H1 (cell line): ENCODE measurements around the gene CHAD. TPM values are rescaled to one million over a fixed set of nuclear protein-coding genes. Genes with fewer than 3 reads are reported as not detected.

Experiments used
- BRCA1 ChIP-seq: IDR thresholded peaks from 2 replicates; pipeline ENCODE4 v1.6.1; 2012; ENCODE audit warnings: low read depth, low read length, improper control_type of control experiment
- CHD2 ChIP-seq: IDR thresholded peaks from 2 replicates; pipeline ENCODE4 v1.6.1; 2012; ENCODE audit warnings: low read length, improper control_type of control experiment
- EGR1 ChIP-seq: IDR thresholded peaks from 2 replicates; pipeline ENCODE4 v1.6.1; 2011; ENCODE audit warnings: low read depth, low read length, borderline replicate concordance
- GABPA ChIP-seq: IDR thresholded peaks from 2 replicates; pipeline ENCODE4 v1.6.1; 2011; ENCODE audit warnings: mild to moderate bottlenecking, low read length, moderate library complexity, borderline replicate concordance; ENCODE audit not compliant: insufficient read depth
- MAFK ChIP-seq: IDR thresholded peaks from 2 replicates; pipeline ENCODE4 v1.6.1; 2012; ENCODE audit warnings: low read depth, mild to moderate bottlenecking, improper control_type of control experiment, low read length
- SIRT6 ChIP-seq: IDR thresholded peaks from one replicate; pipeline ENCODE4 v1.7.1; 2012; ENCODE audit warnings: low read length, inconsistent platforms
- TAF1 ChIP-seq: IDR thresholded peaks from 2 replicates; pipeline ENCODE4 v1.6.1; 2011; ENCODE audit warnings: mild to moderate bottlenecking, low read depth, low read length
- polyA plus RNA-seq, 7 experiments: library from polyadenylated mRNA; depleted of rRNA in 3 of 7; stranded (reverse) in 5 of 7; unstranded in 2 of 7; fragments of >200 nt in 5 of 7; fragments of 200-250 nt in 2 of 7; gene quantifications; 1 replicate in 5 of 7; 2 replicates in 1 of 7; 4 replicates in 1 of 7; pipeline versions ENCODE4 v1.2.1 to v1.2.3, GENCODE V29; 2011 to 2013; ENCODE audit warnings: missing spikeins in 2 of 7, mixed read lengths in 2 of 7
- total RNA-seq: library from RNA; stranded (reverse); fragmentation: NEBNext Ultra II Directional; extraction: Animal tissue kit (Norgen Biotek cat#: 25700); gene quantifications from 2 replicates; pipeline ENCODE4 v1.2.1, GENCODE V29; 2021
- TF ChIP-seq, protein P1 (sequence below): IDR thresholded peaks from 2 replicates; pipeline ENCODE4 v1.6.1; 2012; ENCODE audit warnings: low read length, inconsistent platforms

CHAD gene
- total and polyA plus RNA-seq, 2 of the 8 experiments (the other 6 are each of a cell fraction or from before 2014, with no cell fraction given): 0.03 TPM; not detected in 1

DNA sequence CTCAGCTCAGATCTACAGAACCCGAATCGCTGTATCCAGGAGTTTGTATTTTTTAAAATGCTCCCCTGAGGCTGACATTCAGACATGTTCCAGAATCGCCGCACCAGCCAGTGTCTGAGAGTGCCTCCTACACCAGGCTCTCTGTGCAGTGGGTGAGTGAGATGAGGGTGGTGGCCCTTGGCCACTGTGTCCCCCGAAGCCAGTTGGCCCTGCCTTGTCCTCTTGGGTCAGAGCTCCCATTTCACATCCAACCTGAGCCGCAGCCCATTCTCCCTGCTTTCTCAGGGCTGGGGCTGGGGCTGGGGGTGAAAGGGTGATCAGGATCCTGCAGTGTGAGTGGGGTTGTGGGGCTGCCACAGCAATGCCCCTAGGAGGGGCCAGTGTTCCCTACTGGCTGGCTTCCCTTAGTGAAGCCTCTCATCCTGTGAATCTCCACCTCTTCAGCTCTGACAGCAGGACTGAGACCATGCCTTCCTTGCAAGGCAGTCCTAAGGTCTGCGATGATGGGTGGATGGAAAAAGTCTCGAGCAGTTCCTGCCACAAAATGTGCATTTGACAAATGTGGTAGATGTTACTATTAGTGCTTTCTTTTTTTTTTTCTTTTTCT is 26.6 kb upstream of the CHAD start (continued):
- TF ChIP-seq BRCA1 (no peak), MAFK (no peak), GABPA (no peak), EGR1 (no peak), TAF1 (no peak), SIRT6 (no peak), CHD2 (no peak)
- TF ChIP-seq, protein P1, sequence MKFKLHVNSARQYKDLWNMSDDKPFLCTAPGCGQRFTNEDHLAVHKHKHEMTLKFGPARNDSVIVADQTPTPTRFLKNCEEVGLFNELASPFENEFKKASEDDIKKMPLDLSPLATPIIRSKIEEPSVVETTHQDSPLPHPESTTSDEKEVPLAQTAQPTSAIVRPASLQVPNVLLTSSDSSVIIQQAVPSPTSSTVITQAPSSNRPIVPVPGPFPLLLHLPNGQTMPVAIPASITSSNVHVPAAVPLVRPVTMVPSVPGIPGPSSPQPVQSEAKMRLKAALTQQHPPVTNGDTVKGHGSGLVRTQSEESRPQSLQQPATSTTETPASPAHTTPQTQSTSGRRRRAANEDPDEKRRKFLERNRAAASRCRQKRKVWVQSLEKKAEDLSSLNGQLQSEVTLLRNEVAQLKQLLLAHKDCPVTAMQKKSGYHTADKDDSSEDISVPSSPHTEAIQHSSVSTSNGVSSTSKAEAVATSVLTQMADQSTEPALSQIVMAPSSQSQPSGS: no peak
